Panc1 (cell line): ENCODE measurements around the gene EPN1. TPM values are rescaled to one million over a fixed set of nuclear protein-coding genes. Genes with fewer than 3 reads are reported as not detected.

Source experiments
- ATAC-seq: fragments of 200-7000 bp; cut with Tn5 transposase; 2 replicates; pipeline ENCODE4 v1.9.1; 2020; ENCODE audit warnings: mild to moderate bottlenecking, moderate library complexity
- BruUV-seq: library from RNA; stranded (reverse); fragments of 400-500 nt; replicated peaks from 2 replicates; lab custom pipeline; 2021; lab: Mats Ljungman, UMichigan
- CTCF ChIA-PET: fragments of 300-600 bp; sonication (Branson Sonifier 250); formaldehyde crosslinking; loops from one replicate; lab custom pipeline; 2022; ENCODE audit warnings: antibody characterized with exemption; lab: Charles Lee
- POLR2A ChIA-PET: fragments of 300-600 bp; sonication (Branson Sonifier 250); formaldehyde crosslinking; loops from one replicate; lab custom pipeline; 2022; ENCODE audit warnings: antibody characterized with exemption; lab: Charles Lee
- DNase-seq: peaks from one replicate; pipeline ENCODE4 v3.0.0-alpha.2; 2010; ENCODE audit warnings: low read depth, low spot score
- H3K27ac ChIP-seq: 2 replicates; pipeline ENCODE4 v1.5.1; 2011; ENCODE audit warnings: mild to moderate bottlenecking, low read length, inconsistent platforms
- H3K27me3 ChIP-seq: fragments of 200-500 bp; sonication (Bioruptor generic); 2 replicates; pipeline ENCODE4 v1.6.0; 2014; ENCODE audit warnings: low read length, inconsistent platforms; ENCODE audit not compliant: control insufficient read depth, insufficient read depth
- H3K36me3 ChIP-seq: fragments of 200-500 bp; sonication (Bioruptor generic); 2 replicates; pipeline ENCODE4 v1.5.1; 2014; ENCODE audit warnings: inconsistent platforms, mild to moderate bottlenecking, low read length, moderate library complexity; ENCODE audit not compliant: control insufficient read depth, insufficient read depth
- H3K4me1 ChIP-seq: 2 replicates; pipeline ENCODE4 v1.5.1; 2011; ENCODE audit warnings: inconsistent platforms, mild to moderate bottlenecking, low read length, moderate library complexity; ENCODE audit not compliant: control insufficient read depth, insufficient read depth
- H3K4me3 ChIP-seq, 2 experiments: 2 replicates each; pipeline ENCODE4 v1.5.1; 2011 to 2012; ENCODE audit warnings: low read depth in 2 of 2, low read length in 2 of 2, mild to moderate bottlenecking in 2 of 2, inconsistent platforms in 1 of 2, moderate library complexity in 1 of 2
- H3K9me3 ChIP-seq: fragments of 200-500 bp; sonication (Bioruptor generic); 2 replicates; pipeline ENCODE4 v1.5.1; 2014; ENCODE audit warnings: low read depth, mild to moderate bottlenecking, inconsistent platforms, low read length, moderate library complexity; ENCODE audit not compliant: control insufficient read depth, insufficient read depth
- POLR2AphosphoS5 ChIP-seq: IDR thresholded peaks from 2 replicates; pipeline ENCODE4 v1.6.1; 2012; ENCODE audit warnings: mild to moderate bottlenecking, low read depth, low read length, moderate library complexity
- SIN3A ChIP-seq: IDR thresholded peaks from 2 replicates; pipeline ENCODE4 v1.6.1; 2012; ENCODE audit warnings: low read depth, mild to moderate bottlenecking, low read length, moderate library complexity, borderline replicate concordance; ENCODE audit not compliant: insufficient read depth
- TCF7L2 ChIP-seq: IDR thresholded peaks from 2 replicates; pipeline ENCODE4 v1.6.1; 2011; ENCODE audit warnings: mild to moderate bottlenecking, low read depth, low read length, inconsistent platforms
- in situ Hi-C: cut with HindIII; loops from 2 replicates; pipeline ENCODE4 v1.10.0; 2016; ENCODE audit warnings: low sequenced_read_pairs, low pct_unique_long_range_greater_than_20kb
- intact Hi-C: fragments of 100-400 bp; cut with micrococcal nuclease; formaldehyde crosslinking; loops from one replicate; pipeline ENCODE4 v1.10.0; 2022; ENCODE audit not compliant: unreplicated experiment
- total RNA-seq: library from RNA; stranded (reverse); gene quantifications from one replicate; pipeline ENCODE4 v1.2.1, GENCODE V29; 2021; ENCODE audit not compliant: unreplicated experiment
- TF ChIP-seq, protein P1 (sequence below): fragments of 450-650 bp; IDR thresholded peaks from 2 replicates; pipeline ENCODE4 v1.5.1; 2017; ENCODE audit warnings: mild to moderate bottlenecking
- TF ChIP-seq, protein P2 (sequence below), 2 experiments: IDR thresholded peaks; 2 replicates each; pipeline ENCODE4 v1.6.1; 2011 to 2012; ENCODE audit warnings: low read depth in 2 of 2, control low read depth in 1 of 2, low read length in 1 of 2, mild to moderate bottlenecking in 1 of 2, moderate library complexity in 1 of 2; ENCODE audit not compliant: insufficient read depth in 1 of 2

Gene EPN1
- total RNA-seq, 1 experiment from 2014 or later, result 361 TPM

DNA sequence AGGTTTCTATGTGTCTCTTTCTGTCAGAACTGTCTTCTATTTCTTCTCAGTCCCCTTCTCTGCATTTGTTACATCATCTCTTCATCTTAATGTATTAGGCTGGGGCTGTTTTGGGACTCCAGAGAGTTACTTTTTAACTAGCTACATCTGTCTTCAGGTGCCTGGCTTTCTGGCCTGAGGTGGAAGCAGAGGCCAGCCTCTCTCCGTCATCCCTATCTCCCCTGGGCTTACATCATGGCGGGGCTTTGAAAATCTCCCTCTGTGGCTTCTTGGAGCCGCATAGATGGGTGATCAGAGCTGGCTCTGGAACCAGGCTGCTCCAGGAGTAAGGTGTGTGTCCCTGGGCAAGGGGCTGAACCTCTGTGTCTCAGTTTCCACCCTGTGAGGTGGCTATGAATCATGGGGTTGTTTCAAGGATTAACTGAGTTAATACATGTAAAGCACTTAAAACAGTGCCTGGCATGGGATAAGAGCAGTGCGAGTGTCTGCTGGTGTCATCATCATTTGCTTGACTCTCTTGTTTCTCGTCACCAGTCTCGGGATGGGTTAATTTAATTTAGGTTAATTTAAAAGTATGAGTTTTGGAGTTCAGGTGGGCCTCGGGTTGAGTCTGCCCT is 2.0 kb downstream of the EPN1 start:
- in situ Hi-C loops, result no loop called here
- ChIA-PET POLR2A (interaction anchor here (0.5 kb wide), 1 partner anchor 29 kb away, joined by 3 read pairs; no protein-coding TSS in a partner anchor), CTCF (no interaction called here)
- Histone ChIP-seq H3K4me3 (peak overlapping the region; percentile 64 to 94), H3K36me3 (peaks cover 25% of the 10 kb centered on the region), H3K27me3 (no peaks in the 10 kb centered on the region), H3K27ac (peak overlapping the region; percentile 96), H3K9me3 (no peaks in the 10 kb centered on the region), H3K4me1 (peaks cover 53% of the 10 kb centered on the region)
- ATAC-seq, result no peak
- BruUV-seq, result no TSS peak
- TF ChIP-seq POLR2AphosphoS5 (no peak), TCF7L2 (no peak)
- TF ChIP-seq, protein P1, sequence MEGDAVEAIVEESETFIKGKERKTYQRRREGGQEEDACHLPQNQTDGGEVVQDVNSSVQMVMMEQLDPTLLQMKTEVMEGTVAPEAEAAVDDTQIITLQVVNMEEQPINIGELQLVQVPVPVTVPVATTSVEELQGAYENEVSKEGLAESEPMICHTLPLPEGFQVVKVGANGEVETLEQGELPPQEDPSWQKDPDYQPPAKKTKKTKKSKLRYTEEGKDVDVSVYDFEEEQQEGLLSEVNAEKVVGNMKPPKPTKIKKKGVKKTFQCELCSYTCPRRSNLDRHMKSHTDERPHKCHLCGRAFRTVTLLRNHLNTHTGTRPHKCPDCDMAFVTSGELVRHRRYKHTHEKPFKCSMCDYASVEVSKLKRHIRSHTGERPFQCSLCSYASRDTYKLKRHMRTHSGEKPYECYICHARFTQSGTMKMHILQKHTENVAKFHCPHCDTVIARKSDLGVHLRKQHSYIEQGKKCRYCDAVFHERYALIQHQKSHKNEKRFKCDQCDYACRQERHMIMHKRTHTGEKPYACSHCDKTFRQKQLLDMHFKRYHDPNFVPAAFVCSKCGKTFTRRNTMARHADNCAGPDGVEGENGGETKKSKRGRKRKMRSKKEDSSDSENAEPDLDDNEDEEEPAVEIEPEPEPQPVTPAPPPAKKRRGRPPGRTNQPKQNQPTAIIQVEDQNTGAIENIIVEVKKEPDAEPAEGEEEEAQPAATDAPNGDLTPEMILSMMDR, result no peak
- TF ChIP-seq, protein P2, sequence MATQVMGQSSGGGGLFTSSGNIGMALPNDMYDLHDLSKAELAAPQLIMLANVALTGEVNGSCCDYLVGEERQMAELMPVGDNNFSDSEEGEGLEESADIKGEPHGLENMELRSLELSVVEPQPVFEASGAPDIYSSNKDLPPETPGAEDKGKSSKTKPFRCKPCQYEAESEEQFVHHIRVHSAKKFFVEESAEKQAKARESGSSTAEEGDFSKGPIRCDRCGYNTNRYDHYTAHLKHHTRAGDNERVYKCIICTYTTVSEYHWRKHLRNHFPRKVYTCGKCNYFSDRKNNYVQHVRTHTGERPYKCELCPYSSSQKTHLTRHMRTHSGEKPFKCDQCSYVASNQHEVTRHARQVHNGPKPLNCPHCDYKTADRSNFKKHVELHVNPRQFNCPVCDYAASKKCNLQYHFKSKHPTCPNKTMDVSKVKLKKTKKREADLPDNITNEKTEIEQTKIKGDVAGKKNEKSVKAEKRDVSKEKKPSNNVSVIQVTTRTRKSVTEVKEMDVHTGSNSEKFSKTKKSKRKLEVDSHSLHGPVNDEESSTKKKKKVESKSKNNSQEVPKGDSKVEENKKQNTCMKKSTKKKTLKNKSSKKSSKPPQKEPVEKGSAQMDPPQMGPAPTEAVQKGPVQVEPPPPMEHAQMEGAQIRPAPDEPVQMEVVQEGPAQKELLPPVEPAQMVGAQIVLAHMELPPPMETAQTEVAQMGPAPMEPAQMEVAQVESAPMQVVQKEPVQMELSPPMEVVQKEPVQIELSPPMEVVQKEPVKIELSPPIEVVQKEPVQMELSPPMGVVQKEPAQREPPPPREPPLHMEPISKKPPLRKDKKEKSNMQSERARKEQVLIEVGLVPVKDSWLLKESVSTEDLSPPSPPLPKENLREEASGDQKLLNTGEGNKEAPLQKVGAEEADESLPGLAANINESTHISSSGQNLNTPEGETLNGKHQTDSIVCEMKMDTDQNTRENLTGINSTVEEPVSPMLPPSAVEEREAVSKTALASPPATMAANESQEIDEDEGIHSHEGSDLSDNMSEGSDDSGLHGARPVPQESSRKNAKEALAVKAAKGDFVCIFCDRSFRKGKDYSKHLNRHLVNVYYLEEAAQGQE (IDR thresholded peaks at IDR 0.05; ENCODE audit: insufficient read depth in 1 of 2, low read depth in 2 of 2, low read length in 1 of 2), result no peak
- intact Hi-C loops, result no loop called here
- no peak for DNase-seq

DNA sequence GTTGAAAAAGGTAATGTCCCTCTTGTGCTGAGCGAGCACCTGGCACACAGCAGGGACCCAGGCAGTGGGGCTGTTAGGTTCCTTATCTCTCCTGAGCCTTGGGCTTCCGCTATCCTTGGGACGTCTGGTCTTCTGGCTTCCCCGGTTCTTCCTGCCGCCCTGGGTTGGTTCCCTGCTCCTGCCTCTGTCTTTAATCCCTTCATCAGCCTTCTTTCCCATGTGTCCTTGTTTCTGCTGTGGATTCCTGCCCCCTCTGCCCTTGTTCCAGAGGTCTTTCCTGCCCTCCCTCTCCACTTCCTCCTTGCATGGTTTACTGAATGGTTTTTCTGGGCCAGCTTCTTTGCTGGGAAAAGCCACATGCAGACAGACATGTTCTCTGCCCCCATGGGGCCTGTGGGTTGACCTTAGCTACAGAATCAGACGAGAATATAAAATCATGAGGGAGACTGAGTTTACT is 2.6 kb downstream of the EPN1 start:
- ChIA-PET CTCF (interaction anchor here (0.5 kb wide), 1 partner anchor 360 kb away, joined by 7 read pairs; no protein-coding TSS in a partner anchor), POLR2A (interaction anchor here (0.5 kb wide), 1 partner anchor 29 kb away, joined by 3 read pairs; no protein-coding TSS in a partner anchor)
- Histone ChIP-seq H3K9me3 (no peaks in the 10 kb centered on the region), H3K27ac (peak overlapping the region; percentile 96), H3K36me3 (peaks cover 23% of the 10 kb centered on the region), H3K4me1 (peaks cover 47% of the 10 kb centered on the region), H3K4me3 (peak overlapping the region in 1 of 2 experiments; percentile 94; a peak in 1 of 4 replicates), H3K27me3 (no peaks in the 10 kb centered on the region)
- BruUV-seq, result no TSS peak
- TF ChIP-seq, protein P1, result no peak
- TF ChIP-seq TCF7L2 (no peak), SIN3A (no peak), POLR2AphosphoS5 (no peak)
- TF ChIP-seq, protein P2 (IDR thresholded peaks at IDR 0.05; ENCODE audit: insufficient read depth in 1 of 2, low read depth in 2 of 2, low read length in 1 of 2), result no peak
- DNase-seq (no peak), ATAC-seq (no peak)
- in situ Hi-C loops (no loop called here), intact Hi-C loops (no loop called here)
